Measurements from ENCODE around the gene PFN3.

DNA sequence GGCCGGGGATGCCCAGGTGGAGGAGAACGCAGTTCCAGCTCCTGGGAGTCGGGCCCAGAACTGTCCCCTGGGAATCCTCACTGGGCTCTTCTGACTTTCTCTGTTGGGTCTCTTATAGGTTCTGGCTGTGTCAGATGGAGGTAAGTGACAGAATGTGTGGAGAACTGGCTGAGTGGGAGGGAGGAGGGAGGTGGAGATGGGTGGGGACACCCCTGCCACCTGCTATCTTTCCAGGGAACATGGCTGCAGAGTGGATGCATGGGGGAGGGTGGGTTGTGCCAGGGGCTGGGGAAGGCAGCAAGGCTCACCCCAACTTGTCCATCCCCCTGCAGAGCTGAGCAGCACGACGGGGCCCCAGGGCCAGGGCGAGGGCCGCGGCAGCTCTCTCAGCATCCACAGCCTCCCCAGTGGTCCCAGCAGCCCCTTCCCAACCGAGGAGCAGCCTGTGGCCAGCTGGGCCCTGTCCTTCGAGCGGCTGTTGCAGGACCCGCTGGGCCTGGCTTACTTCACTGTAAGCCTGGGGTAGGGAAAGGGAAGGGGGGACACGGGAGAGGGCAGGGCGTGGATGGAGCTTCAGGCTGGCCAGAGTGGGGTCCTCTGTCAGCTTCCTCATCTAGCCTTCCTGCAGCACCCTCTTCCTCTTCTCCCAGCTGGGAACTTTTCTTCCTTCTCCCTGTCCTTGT is 34.5 kb downstream of the PFN3 start:
- TF ChIP-seq CTCF (optimal IDR thresholded peaks at IDR 0.05 in 1 of 3, IDR thresholded peaks at IDR 0.05 in 1 of 3, conservative IDR thresholded peaks at IDR 0.05 in 1 of 3; ENCODE audit: extremely low read depth in 1 of 3, insufficient read depth in 2 of 3, low read length in 3 of 3): no peak
- no peak for TF ChIP-seq EZH2 (IDR thresholded peaks at IDR 0.05; ENCODE audit: low read length)

Measured in keratinocyte (primary cell).